OCI-LY7 (cell line): ENCODE results near the gene TMEM238L.

Experiments used
- EZH2phosphoT487 ChIP-seq: fragments of 200-600 bp; sonication (generic); IDR thresholded peaks from 2 replicates; pipeline ENCODE4 v1.6.1; 2018; ENCODE audit warnings: low read depth, borderline replicate concordance, mild to moderate bottlenecking, mixed run types, antibody characterized with exemption, low read length, moderate library complexity, mixed read lengths
- TF ChIP-seq, protein P1 (sequence below): fragments of 200-600 bp; sonication (generic); conservative IDR thresholded peaks from 2 replicates; pipeline ENCODE4 v1.5.1; 2014; ENCODE audit warnings: mild to moderate bottlenecking, antibody characterized with exemption, low read length, moderate library complexity, mixed read lengths

DNA sequence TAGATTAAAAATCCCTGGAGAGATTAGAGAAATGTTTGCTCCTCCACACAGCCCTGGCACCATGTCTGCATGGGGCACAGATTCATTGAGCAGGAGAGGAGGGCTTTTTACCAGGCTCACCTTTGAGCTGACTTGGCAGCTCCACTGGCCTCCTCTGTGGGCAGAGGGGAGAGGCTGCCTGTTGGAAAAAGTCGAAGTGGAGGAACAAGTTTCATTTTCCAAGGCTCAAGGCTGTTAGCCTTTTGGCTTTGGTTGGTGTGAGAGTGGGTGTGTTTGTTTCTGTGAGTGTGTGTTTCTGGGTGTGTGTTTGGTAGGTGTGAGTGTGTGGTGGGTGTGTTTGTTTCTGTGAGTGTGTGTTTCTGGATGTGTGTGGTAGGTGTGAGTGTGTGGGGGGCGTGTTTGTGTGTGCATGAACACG lies 5.6 kb downstream of the TMEM238L start:
- TF ChIP-seq, protein P1, sequence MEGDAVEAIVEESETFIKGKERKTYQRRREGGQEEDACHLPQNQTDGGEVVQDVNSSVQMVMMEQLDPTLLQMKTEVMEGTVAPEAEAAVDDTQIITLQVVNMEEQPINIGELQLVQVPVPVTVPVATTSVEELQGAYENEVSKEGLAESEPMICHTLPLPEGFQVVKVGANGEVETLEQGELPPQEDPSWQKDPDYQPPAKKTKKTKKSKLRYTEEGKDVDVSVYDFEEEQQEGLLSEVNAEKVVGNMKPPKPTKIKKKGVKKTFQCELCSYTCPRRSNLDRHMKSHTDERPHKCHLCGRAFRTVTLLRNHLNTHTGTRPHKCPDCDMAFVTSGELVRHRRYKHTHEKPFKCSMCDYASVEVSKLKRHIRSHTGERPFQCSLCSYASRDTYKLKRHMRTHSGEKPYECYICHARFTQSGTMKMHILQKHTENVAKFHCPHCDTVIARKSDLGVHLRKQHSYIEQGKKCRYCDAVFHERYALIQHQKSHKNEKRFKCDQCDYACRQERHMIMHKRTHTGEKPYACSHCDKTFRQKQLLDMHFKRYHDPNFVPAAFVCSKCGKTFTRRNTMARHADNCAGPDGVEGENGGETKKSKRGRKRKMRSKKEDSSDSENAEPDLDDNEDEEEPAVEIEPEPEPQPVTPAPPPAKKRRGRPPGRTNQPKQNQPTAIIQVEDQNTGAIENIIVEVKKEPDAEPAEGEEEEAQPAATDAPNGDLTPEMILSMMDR = no peak
- TF ChIP-seq EZH2phosphoT487 = no peak
